ENCODE measurements around the gene ZNF628.

- TF ChIP-seq, protein P1, sequence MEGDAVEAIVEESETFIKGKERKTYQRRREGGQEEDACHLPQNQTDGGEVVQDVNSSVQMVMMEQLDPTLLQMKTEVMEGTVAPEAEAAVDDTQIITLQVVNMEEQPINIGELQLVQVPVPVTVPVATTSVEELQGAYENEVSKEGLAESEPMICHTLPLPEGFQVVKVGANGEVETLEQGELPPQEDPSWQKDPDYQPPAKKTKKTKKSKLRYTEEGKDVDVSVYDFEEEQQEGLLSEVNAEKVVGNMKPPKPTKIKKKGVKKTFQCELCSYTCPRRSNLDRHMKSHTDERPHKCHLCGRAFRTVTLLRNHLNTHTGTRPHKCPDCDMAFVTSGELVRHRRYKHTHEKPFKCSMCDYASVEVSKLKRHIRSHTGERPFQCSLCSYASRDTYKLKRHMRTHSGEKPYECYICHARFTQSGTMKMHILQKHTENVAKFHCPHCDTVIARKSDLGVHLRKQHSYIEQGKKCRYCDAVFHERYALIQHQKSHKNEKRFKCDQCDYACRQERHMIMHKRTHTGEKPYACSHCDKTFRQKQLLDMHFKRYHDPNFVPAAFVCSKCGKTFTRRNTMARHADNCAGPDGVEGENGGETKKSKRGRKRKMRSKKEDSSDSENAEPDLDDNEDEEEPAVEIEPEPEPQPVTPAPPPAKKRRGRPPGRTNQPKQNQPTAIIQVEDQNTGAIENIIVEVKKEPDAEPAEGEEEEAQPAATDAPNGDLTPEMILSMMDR (IDR thresholded peaks at IDR 0.05; ENCODE audit: low read length), result no peak
- no peak for TF ChIP-seq EZH2 (IDR thresholded peaks at IDR 0.05; ENCODE audit: borderline replicate concordance, low read length)
These were observed 26.0 kb downstream of the ZNF628 start for GRCh38 chr19:55502197-55502952.
